HEK293T (cell line): Measurements from ENCODE around the gene SNX9.

Source experiments
- BHLHE40 ChIP-seq: fragments of 450-650 bp; IDR thresholded peaks from 2 replicates; pipeline ENCODE4 v1.6.1; 2016; ENCODE audit warnings: mild to moderate bottlenecking, moderate library complexity, borderline replicate concordance
- ELF4 ChIP-seq: fragments of 450-650 bp; IDR thresholded peaks from 2 replicates; pipeline ENCODE4 v1.6.1; 2017; ENCODE audit warnings: antibody characterized with exemption
- FOXA1 ChIP-seq: fragments of 450-650 bp; IDR thresholded peaks from 2 replicates; pipeline ENCODE4 v1.6.1; 2016; ENCODE audit warnings: mild to moderate bottlenecking
- FOXK2 ChIP-seq: fragments of 450-650 bp; IDR thresholded peaks from 2 replicates; pipeline ENCODE4 v1.6.1; 2016; ENCODE audit warnings: mild to moderate bottlenecking

- no peak for TF ChIP-seq FOXA1
- no peak for TF ChIP-seq BHLHE40
- no peak for TF ChIP-seq ELF4
- TF ChIP-seq FOXK2, result no peak
These were observed 11.5 kb downstream of the SNX9 start for GRCh38 chr6:157834549-157834948.
